Measurements from ENCODE around the gene GBP3.
"Not testable (repeated sequence)": the region's sequence is repeated elsewhere in the genome, so short reads cannot be mapped to it uniquely, and the experiment has no call there.

The GBP3 gene

GRCh38 chr1:89022167-89022959 lies at the start of gene GBP3:
Gene GBP3, minus strand, starts transcription at chr1:89022866. Its CDS starts 2,145 bp downstream, at chr1:89020721.
- DNase-seq, result no peak

GRCh38 chr1:89070509-89070908 lies 47.8 kb upstream of the GBP3 start:
- DNase-seq, result no peak

- no peak for DNase-seq
Measured at GRCh38 chr1:89069951-89070350, 47.3 kb upstream of the GBP3 start.

- DNase-seq, result no peak
Measured at GRCh38 chr1:89068291-89068690, 45.6 kb upstream of the GBP3 start.

GRCh38 chr1:89065079-89065868 lies 42.6 kb upstream of the GBP3 start, which contains the start of gene GBP1:
Gene GBP1, minus strand, starts transcription at chr1:89065208. Its CDS starts 1,974 bp downstream, at chr1:89063234.
- no peak for DNase-seq

GRCh38 chr1:89064632-89065031 lies 42.0 kb upstream of the GBP3 start:
- no peak for DNase-seq

GRCh38 chr1:89063094-89063493 lies 40.4 kb upstream of the GBP3 start:
- no peak for DNase-seq

GRCh38 chr1:89060091-89060490 lies 37.4 kb upstream of the GBP3 start:
- no peak for DNase-seq

GRCh38 chr1:89051955-89052312 lies 29.3 kb upstream of the GBP3 start:
- no peak for DNase-seq

- no peak for DNase-seq
Measured at GRCh38 chr1:89051300-89051954, 28.8 kb upstream of the GBP3 start.

GRCh38 chr1:89050649-89051033 lies 28.0 kb upstream of the GBP3 start:
- no peak for DNase-seq

- not testable (repeated sequence) for DNase-seq
Measured at GRCh38 chr1:89049901-89050648, 27.4 kb upstream of the GBP3 start.

GRCh38 chr1:89049187-89049586 lies 26.5 kb upstream of the GBP3 start:
- not testable (repeated sequence) for DNase-seq

- no peak for DNase-seq
Measured at GRCh38 chr1:89047734-89048133, 25.1 kb upstream of the GBP3 start.

- DNase-seq, result not testable (repeated sequence)
Measured at GRCh38 chr1:89046318-89047183, 23.9 kb upstream of the GBP3 start.

GRCh38 chr1:89044970-89045721 lies 22.5 kb upstream of the GBP3 start:
- DNase-seq, result no peak

- no peak for DNase-seq
Measured at GRCh38 chr1:89043940-89044339, 21.3 kb upstream of the GBP3 start.

- no peak for DNase-seq
Measured at GRCh38 chr1:89042491-89042890, 19.8 kb upstream of the GBP3 start.

GRCh38 chr1:89041721-89042120 lies 19.1 kb upstream of the GBP3 start:
- DNase-seq, result no peak

GRCh38 chr1:89041119-89041641 lies 18.5 kb upstream of the GBP3 start:
- DNase-seq, result no peak

GRCh38 chr1:89040315-89040626 lies 17.6 kb upstream of the GBP3 start:
- DNase-seq, result no peak

Data from cortex of kidney (tissue), 1 donor.